HEK293 (cell line): ENCODE data around the gene TREX2.

Experiments used
- CTCF ChIA-PET: fragments of 350-600 bp; formaldehyde crosslinking; extraction: SDS; loops from one replicate; lab custom pipeline; 2021; ENCODE audit warnings: antibody characterized with exemption; lab: Yijun Ruan, JAX
- POLR2A ChIA-PET: fragments of 300-600 bp; formaldehyde crosslinking; extraction: SDS; loops from one replicate; lab custom pipeline; 2020; ENCODE audit warnings: antibody characterized with exemption, inconsistent platforms; lab: Yijun Ruan, JAX
- H3K27ac ChIP-seq: fragments of 200-500 bp; sonication (Bioruptor generic); 2 replicates; pipeline ENCODE4 v1.5.1; 2014; ENCODE audit warnings: low read depth, low read length, control low read depth, inconsistent platforms; ENCODE audit errors: extremely low read depth
- H3K36me3 ChIP-seq, 2 experiments: fragments of 200-500 bp in 1 of 2; sonication (Bioruptor generic) in 1 of 2; 1 replicate in 1 of 2; 2 replicates in 1 of 2; pipeline ENCODE4 v1.5.1; 2014 to 2017; ENCODE audit warnings: inconsistent platforms in 2 of 2, low read length in 2 of 2; ENCODE audit not compliant: control insufficient read depth in 2 of 2, insufficient read depth in 1 of 2
- H3K4me1 ChIP-seq: fragments of 200-500 bp; sonication (Bioruptor generic); 2 replicates; pipeline ENCODE4 v1.5.1; 2014; ENCODE audit warnings: mild to moderate bottlenecking, low read length, inconsistent platforms; ENCODE audit not compliant: control insufficient read depth, insufficient read depth
- H3K4me3 ChIP-seq: 2 replicates; pipeline ENCODE4 v1.5.1; 2011; ENCODE audit warnings: low read depth, mild to moderate bottlenecking, control low read depth, low read length, moderate library complexity
- H3K9me3 ChIP-seq: fragments of 200-500 bp; sonication (Bioruptor generic); 2 replicates; pipeline ENCODE4 v1.5.1; 2014; ENCODE audit warnings: low read depth, low read length, inconsistent platforms; ENCODE audit not compliant: control insufficient read depth, insufficient read depth
- CTCF ChIP-seq: fragments of 450-650 bp; formaldehyde crosslinking; IDR thresholded peaks from 2 replicates; pipeline ENCODE4 v1.5.1; 2016; ENCODE audit warnings: missing biosample characterization, missing genetic modification characterization
- OVOL3 ChIP-seq: fragments of 450-650 bp; formaldehyde crosslinking; IDR thresholded peaks from 2 replicates; pipeline ENCODE4 v1.5.1; 2016; ENCODE audit warnings: missing biosample characterization, missing genetic modification characterization
- TCF7L2 ChIP-seq: IDR thresholded peaks from 2 replicates; pipeline ENCODE4 v1.6.1; 2011; ENCODE audit warnings: low read depth, mild to moderate bottlenecking, inconsistent platforms, low read length, moderate library complexity, borderline replicate concordance
- ZBTB49 ChIP-seq: fragments of 450-650 bp; formaldehyde crosslinking; IDR thresholded peaks from 2 replicates; pipeline ENCODE4 v1.5.1; 2016; ENCODE audit warnings: missing biosample characterization, missing genetic modification characterization, low read depth
- ZFHX2 ChIP-seq: fragments of 450-650 bp; formaldehyde crosslinking; conservative IDR thresholded peaks from 2 replicates; pipeline ENCODE4 v1.5.1; 2016; ENCODE audit warnings: missing biosample characterization, missing genetic modification characterization
- ZIC2 ChIP-seq: fragments of 450-650 bp; formaldehyde crosslinking; IDR thresholded peaks from 2 replicates; pipeline ENCODE4 v1.5.1; 2016; ENCODE audit warnings: missing biosample characterization, missing genetic modification characterization
- ZNF114 ChIP-seq: fragments of 450-650 bp; formaldehyde crosslinking; IDR thresholded peaks from 2 replicates; pipeline ENCODE4 v1.5.0; 2017; ENCODE audit warnings: missing biosample characterization, missing genetic modification characterization
- ZNF140 ChIP-seq: fragments of 450-650 bp; formaldehyde crosslinking; IDR thresholded peaks from 2 replicates; pipeline ENCODE4 v1.5.1; 2016; ENCODE audit warnings: missing biosample characterization, missing genetic modification characterization
- ZNF157 ChIP-seq: fragments of 450-650 bp; formaldehyde crosslinking; IDR thresholded peaks from 2 replicates; pipeline ENCODE4 v1.5.1; 2016; ENCODE audit warnings: missing biosample characterization, missing genetic modification characterization
- ZNF211 ChIP-seq: fragments of 450-650 bp; formaldehyde crosslinking; IDR thresholded peaks from 2 replicates; pipeline ENCODE4 v1.5.1; 2016; ENCODE audit warnings: low read depth, missing biosample characterization, missing genetic modification characterization
- ZNF510 ChIP-seq: fragments of 450-650 bp; formaldehyde crosslinking; IDR thresholded peaks from 2 replicates; pipeline ENCODE4 v1.5.1; 2018; ENCODE audit warnings: mild to moderate bottlenecking, missing genetic modification characterization, missing biosample characterization; ENCODE audit not compliant: insufficient replicate concordance
- ZNF514 ChIP-seq: fragments of 450-650 bp; formaldehyde crosslinking; IDR thresholded peaks from 2 replicates; pipeline ENCODE4 v1.5.1; 2016; ENCODE audit warnings: missing biosample characterization, missing genetic modification characterization
- ZNF548 ChIP-seq: fragments of 450-650 bp; formaldehyde crosslinking; IDR thresholded peaks from 2 replicates; pipeline ENCODE4 v1.5.1; 2016; ENCODE audit warnings: missing biosample characterization, missing genetic modification characterization
- ZNF558 ChIP-seq: fragments of 450-650 bp; formaldehyde crosslinking; IDR thresholded peaks from 2 replicates; pipeline ENCODE4 v1.5.1; 2016; ENCODE audit warnings: missing biosample characterization, missing genetic modification characterization
- ZNF677 ChIP-seq: fragments of 450-650 bp; IDR thresholded peaks from 2 replicates; pipeline ENCODE4 v1.5.0; 2018; ENCODE audit warnings: missing biosample characterization, mild to moderate bottlenecking, missing genetic modification characterization, moderate library complexity
- TF ChIP-seq, protein P1 (sequence below): fragments of 450-650 bp; IDR thresholded peaks from 2 replicates; pipeline ENCODE4 v1.5.1; 2018; ENCODE audit warnings: missing biosample characterization, missing genetic modification characterization
- TF ChIP-seq, protein P2 (sequence below): fragments of 450-650 bp; formaldehyde crosslinking; IDR thresholded peaks from 2 replicates; pipeline ENCODE4 v1.5.1; 2017; ENCODE audit warnings: missing biosample characterization, missing genetic modification characterization
- TF ChIP-seq, protein P3 (sequence below): fragments of 450-650 bp; formaldehyde crosslinking; IDR thresholded peaks from 2 replicates; pipeline ENCODE4 v1.5.1; 2016; ENCODE audit warnings: missing biosample characterization, missing genetic modification characterization

The TREX2 gene

GRCh38 chrX:153440556-153441135 is 5.2 kb downstream of the TREX2 start:
- ChIA-PET POLR2A (interaction anchor here (0.5 kb wide), 1 partner anchor 283 kb away, joined by 4 read pairs; the partner anchor contains the start of gene BCAP31), CTCF (interaction anchor here (0.8 to 2.3 kb wide), 4 partner anchors 20 to 499 kb away, joined by 3 to 9 read pairs (median 4); no protein-coding TSS in a partner anchor)
- Histone ChIP-seq H3K36me3 (no peaks in the 10 kb centered on the region), H3K4me1 (no peaks in the 10 kb centered on the region), H3K9me3 (no peaks in the 10 kb centered on the region), H3K4me3 (no peak overlapping the region), H3K27ac (no peak overlapping the region)
- TF ChIP-seq ZNF140 (tag by site-specific recombination) (0 out of 2 replicates have a peak, but pooled peaks have one; percentile 16), ZBTB49 (tag by site-specific recombination) (no peak), ZIC2 (tag by site-specific recombination) (peak; percentile 3; the same call in 1 of the 2 replicates)

DNA sequence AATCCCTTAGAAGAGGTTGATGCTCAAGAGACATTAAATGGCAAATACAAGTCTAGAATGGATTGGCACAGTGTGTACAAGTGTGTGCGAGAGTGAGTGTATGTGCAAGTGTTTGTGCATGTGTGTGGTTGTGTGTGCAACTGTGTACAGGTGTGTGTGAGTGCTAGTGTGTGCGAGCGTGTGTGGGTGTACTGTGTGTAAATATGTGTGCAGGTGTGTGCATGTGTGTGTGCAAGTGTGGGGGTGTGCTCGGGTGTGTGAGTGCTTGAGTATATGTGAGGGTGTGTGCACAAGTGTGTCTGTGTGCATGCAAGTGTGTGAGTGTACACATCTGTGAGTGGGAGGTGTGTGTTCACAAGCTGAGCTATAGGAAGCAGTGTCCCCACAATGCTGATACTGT is 5.9 kb downstream of the TREX2 start:
- H3K36me3 ChIP-seq: no peaks in the 10 kb centered on the region
- no peak for TF ChIP-seq ZNF510 (tag by site-specific recombination)
- TF ChIP-seq ZNF548 (tag by site-specific recombination): no peak
- TF ChIP-seq ZNF677 (tag by site-specific recombination): no peak
- no peak for TF ChIP-seq ZNF514
- TF ChIP-seq ZFHX2 (tag by site-specific recombination): peak; percentile 30; the same call in 1 of the 2 replicates
- TF ChIP-seq TCF7L2: no peak
- TF ChIP-seq, protein P1, sequence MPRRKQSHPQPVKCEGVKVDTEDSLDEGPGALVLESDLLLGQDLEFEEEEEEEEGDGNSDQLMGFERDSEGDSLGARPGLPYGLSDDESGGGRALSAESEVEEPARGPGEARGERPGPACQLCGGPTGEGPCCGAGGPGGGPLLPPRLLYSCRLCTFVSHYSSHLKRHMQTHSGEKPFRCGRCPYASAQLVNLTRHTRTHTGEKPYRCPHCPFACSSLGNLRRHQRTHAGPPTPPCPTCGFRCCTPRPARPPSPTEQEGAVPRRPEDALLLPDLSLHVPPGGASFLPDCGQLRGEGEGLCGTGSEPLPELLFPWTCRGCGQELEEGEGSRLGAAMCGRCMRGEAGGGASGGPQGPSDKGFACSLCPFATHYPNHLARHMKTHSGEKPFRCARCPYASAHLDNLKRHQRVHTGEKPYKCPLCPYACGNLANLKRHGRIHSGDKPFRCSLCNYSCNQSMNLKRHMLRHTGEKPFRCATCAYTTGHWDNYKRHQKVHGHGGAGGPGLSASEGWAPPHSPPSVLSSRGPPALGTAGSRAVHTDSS: no peak
- TF ChIP-seq ZNF157 (tag by site-specific recombination): no peak
- no peak for TF ChIP-seq ZNF211 (tag by site-specific recombination)
- TF ChIP-seq, protein P2, sequence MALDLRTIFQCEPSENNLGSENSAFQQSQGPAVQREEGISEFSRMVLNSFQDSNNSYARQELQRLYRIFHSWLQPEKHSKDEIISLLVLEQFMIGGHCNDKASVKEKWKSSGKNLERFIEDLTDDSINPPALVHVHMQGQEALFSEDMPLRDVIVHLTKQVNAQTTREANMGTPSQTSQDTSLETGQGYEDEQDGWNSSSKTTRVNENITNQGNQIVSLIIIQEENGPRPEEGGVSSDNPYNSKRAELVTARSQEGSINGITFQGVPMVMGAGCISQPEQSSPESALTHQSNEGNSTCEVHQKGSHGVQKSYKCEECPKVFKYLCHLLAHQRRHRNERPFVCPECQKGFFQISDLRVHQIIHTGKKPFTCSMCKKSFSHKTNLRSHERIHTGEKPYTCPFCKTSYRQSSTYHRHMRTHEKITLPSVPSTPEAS (tag by site-specific recombination): peak; percentile 41; the same call in 1 of the 2 replicates
- no peak for TF ChIP-seq ZNF114 (tag by site-specific recombination)
- peak; percentile 2; the same call in 1 of the 2 replicates for TF ChIP-seq ZIC2 (tag by site-specific recombination)
- POLR2A ChIA-PET: no interaction called here

GRCh38 chrX:153438532-153438931 is 7.3 kb downstream of the TREX2 start:
- H3K4me3 ChIP-seq: no peak overlapping the region
- no peaks in the 10 kb centered on the region for H3K4me1 ChIP-seq
- ChIA-PET CTCF (interaction anchor here (0.5 to 2.2 kb wide), 15 partner anchors 8 to 497 kb away, joined by 3 to 10 read pairs (median 4); no protein-coding TSS in a partner anchor), POLR2A (interaction anchor here (0.7 kb wide), 1 partner anchor 1588 kb away, joined by 7 read pairs; the partner anchor contains the start of gene FUNDC2)
- H3K27ac ChIP-seq: no peak overlapping the region
- no peaks in the 10 kb centered on the region for H3K9me3 ChIP-seq
- H3K36me3 ChIP-seq: no peaks in the 10 kb centered on the region
- TF ChIP-seq ZNF558 (tag by site-specific recombination) (no peak), CTCF (tag by site-specific recombination) (peak; percentile 48), OVOL3 (tag by site-specific recombination) (no peak)
- TF ChIP-seq, protein P3, sequence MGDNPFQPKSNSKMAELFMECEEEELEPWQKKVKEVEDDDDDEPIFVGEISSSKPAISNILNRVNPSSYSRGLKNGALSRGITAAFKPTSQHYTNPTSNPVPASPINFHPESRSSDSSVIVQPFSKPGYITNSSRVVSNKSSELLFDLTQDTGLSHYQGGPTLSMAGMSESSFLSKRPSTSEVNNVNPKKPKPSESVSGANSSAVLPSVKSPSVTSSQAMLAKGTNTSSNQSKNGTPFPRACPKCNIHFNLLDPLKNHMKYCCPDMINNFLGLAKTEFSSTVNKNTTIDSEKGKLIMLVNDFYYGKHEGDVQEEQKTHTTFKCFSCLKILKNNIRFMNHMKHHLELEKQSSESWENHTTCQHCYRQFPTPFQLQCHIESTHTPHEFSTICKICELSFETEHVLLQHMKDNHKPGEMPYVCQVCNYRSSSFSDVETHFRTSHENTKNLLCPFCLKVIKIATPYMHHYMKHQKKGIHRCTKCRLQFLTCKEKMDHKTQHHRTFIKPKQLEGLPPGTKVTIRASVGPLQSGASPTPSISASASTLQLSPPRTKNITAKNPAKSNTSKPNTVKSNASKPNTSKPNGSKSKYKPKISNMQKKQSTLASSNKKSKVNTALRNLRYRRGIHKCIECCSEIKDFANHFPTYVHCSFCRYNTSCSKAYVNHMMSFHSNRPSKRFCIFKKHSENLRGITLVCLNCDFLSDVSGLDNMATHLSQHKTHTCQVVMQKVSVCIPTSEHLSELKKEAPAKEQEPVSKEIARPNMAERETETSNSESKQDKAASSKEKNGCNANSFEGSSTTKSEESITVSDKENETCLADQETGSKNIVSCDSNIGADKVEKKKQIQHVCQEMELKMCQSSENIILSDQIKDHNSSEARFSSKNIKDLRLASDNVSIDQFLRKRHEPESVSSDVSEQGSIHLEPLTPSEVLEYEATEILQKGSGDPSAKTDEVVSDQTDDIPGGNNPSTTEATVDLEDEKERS (tag by site-specific recombination): no peak
- TF ChIP-seq, protein P1: peak; percentile 47; the same call in 1 of the 2 replicates

More for the DNA sequence above, 5.9 kb downstream of the TREX2 start:
- CTCF ChIA-PET: interaction anchor here (2.3 kb wide), 1 partner anchor 20 kb away, joined by 9 read pairs; no protein-coding TSS in a partner anchor
- Histone ChIP-seq H3K4me1 (no peaks in the 10 kb centered on the region), H3K9me3 (no peaks in the 10 kb centered on the region), H3K4me3 (no peak overlapping the region), H3K27ac (no peak overlapping the region)
